OCI-LY1 (cell line): ENCODE data around the gene FGF23.

ENCODE experiments used
- H2AFZ ChIP-seq: fragments of 200-600 bp; sonication (generic), shearing (Covaris generic); 2 replicates; pipeline ENCODE4 v1.6.0; 2014; ENCODE audit warnings: antibody characterized with exemption, mild to moderate bottlenecking, low read length
- H3F3A ChIP-seq: fragments of 200-600 bp; sonication (generic), shearing (Covaris generic); 2 replicates; pipeline ENCODE4 v1.6.0; 2014; ENCODE audit warnings: mild to moderate bottlenecking, antibody characterized with exemption, low read length, moderate library complexity; ENCODE audit not compliant: insufficient read depth
- H3K27ac ChIP-seq: fragments of 200-600 bp; sonication (generic); 2 replicates; pipeline ENCODE4 v1.5.1; 2014; ENCODE audit warnings: low read length, mixed run types, mild to moderate bottlenecking, low read depth; ENCODE audit not compliant: poor library complexity, severe bottlenecking
- H3K27me3 ChIP-seq: fragments of 200-600 bp; sonication (generic); 2 replicates; pipeline ENCODE4 v1.6.0; 2014; ENCODE audit warnings: antibody characterized with exemption, mild to moderate bottlenecking, low read length, moderate library complexity; ENCODE audit not compliant: insufficient read depth
- H3K36me3 ChIP-seq: fragments of 200-600 bp; sonication (generic); 2 replicates; pipeline ENCODE4 v1.6.1; 2014; ENCODE audit warnings: mild to moderate bottlenecking, antibody characterized with exemption, low read length, moderate library complexity, mixed read lengths; ENCODE audit not compliant: insufficient read depth
- H3K4me1 ChIP-seq: fragments of 200-600 bp; sonication (generic); 2 replicates; pipeline ENCODE4 v1.5.1; 2014; ENCODE audit warnings: mild to moderate bottlenecking, low read length, moderate library complexity; ENCODE audit not compliant: insufficient read depth, severe bottlenecking
- H3K4me2 ChIP-seq: fragments of 200-600 bp; sonication (generic), shearing (Covaris generic); 2 replicates; pipeline ENCODE4 v1.6.1; 2014; ENCODE audit warnings: low read length
- H3K4me3 ChIP-seq: fragments of 200-600 bp; sonication (generic); 2 replicates; pipeline ENCODE4 v1.5.1; 2014; ENCODE audit warnings: low read length, low read depth, mild to moderate bottlenecking, mixed read lengths; ENCODE audit not compliant: poor library complexity, severe bottlenecking
- H3K79me2 ChIP-seq: fragments of 200-600 bp; shearing (Covaris generic); 2 replicates; pipeline ENCODE4 v1.6.1; 2016; ENCODE audit warnings: mixed run types, low read length, mixed read lengths; ENCODE audit not compliant: insufficient read depth
- H3K9ac ChIP-seq: fragments of 200-600 bp; sonication (generic), shearing (Covaris generic); 2 replicates; pipeline ENCODE4 v1.6.1; 2014; ENCODE audit warnings: mild to moderate bottlenecking, low read length, mixed read lengths
- H3K9me2 ChIP-seq: fragments of 200-600 bp; sonication (generic), shearing (Covaris generic); 2 replicates; pipeline ENCODE4 v1.6.1; 2014; ENCODE audit warnings: low read depth, mild to moderate bottlenecking, low read length, mixed read lengths
- H3K9me3 ChIP-seq: fragments of 200-600 bp; shearing (Covaris generic); 2 replicates; pipeline ENCODE4 v1.6.1; 2014; ENCODE audit warnings: low read length, mixed read lengths
- H4K20me1 ChIP-seq: fragments of 200-600 bp; sonication (generic), shearing (Covaris generic); 2 replicates; pipeline ENCODE4 v1.6.0; 2016; ENCODE audit warnings: mild to moderate bottlenecking, low read length; ENCODE audit not compliant: insufficient read depth
- CTCF ChIP-seq: fragments of 200-600 bp; sonication (generic), shearing (Covaris generic); IDR thresholded peaks from 2 replicates; pipeline ENCODE4 v1.5.1; 2017; ENCODE audit warnings: mild to moderate bottlenecking, antibody characterized with exemption, low read length, moderate library complexity, mixed read lengths
- EZH2 ChIP-seq: fragments of 200-600 bp; sonication (generic), shearing (Covaris generic); IDR thresholded peaks from 2 replicates; pipeline ENCODE4 v1.8.0; 2017; ENCODE audit warnings: borderline replicate concordance, mixed run types, mild to moderate bottlenecking, antibody characterized with exemption, low read length, moderate library complexity, mixed read lengths

FGF23 gene

GRCh38 chr12:4379405-4379804, at the start of gene FGF23:
Gene FGF23, minus strand, starts transcription at chr12:4379712. Its CDS starts 130 bp downstream, at chr12:4379582.
- H3K4me1 ChIP-seq: no peaks in the 10 kb centered on the region
- no peaks in the 10 kb centered on the region for H4K20me1 ChIP-seq
- no peaks in the 10 kb centered on the region for H3F3A ChIP-seq
- H3K36me3 ChIP-seq: no peaks in the 10 kb centered on the region
- no peaks in the 10 kb centered on the region for H3K9me2 ChIP-seq
- no peaks in the 10 kb centered on the region for H3K27me3 ChIP-seq
- H3K27ac ChIP-seq: no peak within 1 kb of the TSS
- TF ChIP-seq CTCF (no peak), EZH2 (no peak)
- H2AFZ ChIP-seq: no peak within 1 kb of the TSS
- H3K9me3 ChIP-seq: no peaks in the 10 kb centered on the region
- no peak within 1 kb of the TSS for H3K4me3 ChIP-seq
- H3K9ac ChIP-seq: no peak within 1 kb of the TSS
- no peak within 1 kb of the TSS for H3K4me2 ChIP-seq
- no peaks in the 10 kb centered on the region for H3K79me2 ChIP-seq

GRCh38 chr12:4424422-4424821, 44.9 kb upstream of the FGF23 start:
- no peak overlapping the region for H2AFZ ChIP-seq

GRCh38 chr12:4423528-4424195, 44.1 kb upstream of the FGF23 start:
- Histone ChIP-seq H3F3A (no peaks in the 10 kb centered on the region), H3K4me2 (no peak overlapping the region), H3K9me3 (no peaks in the 10 kb centered on the region), H3K9ac (no peak overlapping the region), H3K79me2 (no peaks in the 10 kb centered on the region), H4K20me1 (no peaks in the 10 kb centered on the region), H3K27ac (no peak overlapping the region), H3K36me3 (no peaks in the 10 kb centered on the region), H3K27me3 (no peaks in the 10 kb centered on the region), H3K9me2 (no peaks in the 10 kb centered on the region), H2AFZ (no peak overlapping the region), H3K4me3 (no peak overlapping the region), H3K4me1 (no peaks in the 10 kb centered on the region)
- TF ChIP-seq EZH2 (no peak), CTCF (no peak)

More at GRCh38 chr12:4424422-4424821, 44.9 kb upstream of the FGF23 start:
- Histone ChIP-seq H3K4me3 (no peak overlapping the region), H3K9ac (no peak overlapping the region), H3K9me2 (no peaks in the 10 kb centered on the region), H3K9me3 (no peaks in the 10 kb centered on the region), H3K79me2 (no peaks in the 10 kb centered on the region), H3F3A (no peaks in the 10 kb centered on the region), H3K4me1 (no peaks in the 10 kb centered on the region), H3K36me3 (no peaks in the 10 kb centered on the region), H3K4me2 (no peak overlapping the region), H4K20me1 (no peaks in the 10 kb centered on the region), H3K27me3 (no peaks in the 10 kb centered on the region), H3K27ac (no peak overlapping the region)
- TF ChIP-seq CTCF: no peak
- TF ChIP-seq EZH2: no peak
